Upper lobe of left lung (tissue), 6 donors: ENCODE data around the gene MEPCE. TPM values are rescaled to one million over a fixed set of nuclear protein-coding genes. Genes with fewer than 3 reads are reported as not detected.
A peak's percentile ranks its signal among the peaks of the same experiment; 100 is the strongest.

Experiments
- ATAC-seq, 2 donors: fragments of 200-7000 bp; cut with Tn5 transposase; one replicate each; pipeline ENCODE4 v1.9.1; 2022; ENCODE audit warnings: mild to moderate bottlenecking in 2 of 2, moderate library complexity in 2 of 2; ENCODE audit not compliant: low FRiP score in 2 of 2
- DNase-seq, 2 donors: peaks; one replicate each; pipeline ENCODE4 v3.0.0-alpha.2; 2019 to 2020
- H3K27ac ChIP-seq, 4 donors: fragments of 200-600 bp; sonication (generic); one replicate each; pipeline ENCODE4 v1.5.1; 2016 to 2019
- H3K27me3 ChIP-seq, 4 donors: fragments of 200-600 bp; sonication (generic); one replicate each; pipeline ENCODE4 v1.5.1; 2017 to 2019
- H3K36me3 ChIP-seq, 4 donors: fragments of 200-600 bp; sonication (generic); one replicate each; pipeline ENCODE4 v1.5.1; 2016 to 2019
- H3K4me1 ChIP-seq, 4 donors: fragments of 200-600 bp; sonication (generic); one replicate each; pipeline ENCODE4 v1.5.1; 2018 to 2019
- H3K4me3 ChIP-seq, 4 donors: fragments of 200-600 bp; sonication (generic); one replicate each; pipeline ENCODE4 v1.5.1; 2017 to 2019; ENCODE audit warnings: mild to moderate bottlenecking in 2 of 4, moderate library complexity in 1 of 4
- H3K9me3 ChIP-seq, 4 donors: fragments of 200-600 bp; sonication (generic); one replicate each; pipeline ENCODE4 v1.5.1; 2018 to 2019
- CTCF ChIP-seq, 6 experiments: fragments of 450-650 bp in 4 of 6; fragments of 200-600 bp in 2 of 6; sonication (generic) in 2 of 6; IDR thresholded peaks; one replicate each; pipeline ENCODE4 v1.5.1; 2016 to 2019; ENCODE audit warnings: antibody characterized with exemption in 6 of 6
- EP300 ChIP-seq, 4 donors: sonication (generic); formaldehyde crosslinking; IDR thresholded peaks; one replicate each; pipeline ENCODE4 v1.5.1; 2017; ENCODE audit warnings: antibody characterized with exemption in 4 of 4, control low read depth in 2 of 4
- POLR2A ChIP-seq, 4 donors: fragments of 450-650 bp; IDR thresholded peaks; one replicate each; pipeline ENCODE4 v1.5.1; 2016 to 2017; ENCODE audit warnings: antibody characterized with exemption in 4 of 4, mild to moderate bottlenecking in 2 of 4
- POLR2AphosphoS5 ChIP-seq, 2 donors: sonication (generic); formaldehyde crosslinking; IDR thresholded peaks; one replicate each; pipeline ENCODE4 v1.5.1; 2017; ENCODE audit warnings: antibody characterized with exemption in 2 of 2
- WGBS, 2 donors: methylation state at CpG; one replicate each; pipeline ENCODE4 v1.1.5; 2017 to 2018; 5-methylcytosine and 5-hydroxymethylcytosine counted together
- total RNA-seq, 6 donors: library from RNA; depleted of rRNA in 4 of 6; stranded (reverse); fragments of >200 nt in 4 of 6; gene quantifications; one replicate each; pipeline versions ENCODE4 v1.1.0 to v1.2.1, GENCODE V29; 2016 to 2021
- donor health status: DM: no; HTN: no; CAD: no; lungs with moderate emphysema.
- donor health status: DM: no; HTN: yes; CAD: no; lungs with severe emphysema.

Gene MEPCE
- total RNA-seq, 6 donors from 2014 or later, result 19.3 to 45.4 (median 37.9) TPM

DNA sequence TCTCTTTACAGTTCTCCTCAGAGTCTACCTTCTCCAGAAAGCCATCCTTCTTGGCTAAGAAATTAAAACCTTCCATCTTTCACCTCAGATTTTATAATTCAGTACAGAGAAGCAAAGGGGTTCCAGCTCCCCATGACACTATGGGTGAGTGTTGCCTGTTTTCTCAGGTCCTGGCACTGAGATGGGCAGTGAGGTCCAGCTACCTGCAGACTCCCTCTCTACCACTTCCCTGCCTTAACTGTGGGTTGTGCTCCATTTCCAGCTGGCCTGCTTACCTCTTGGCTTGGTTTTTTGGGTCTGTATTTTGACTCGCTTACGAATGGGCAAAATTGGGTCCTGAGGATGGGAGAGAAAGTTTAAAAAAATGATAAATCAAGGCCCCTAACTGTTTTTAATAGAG lies 27.4 kb upstream of the MEPCE start:
- no peak overlapping the region for H3K27ac ChIP-seq
- no peak for ATAC-seq
- 95 to 100% methylated on average over 2 of the region's 2 CpGs for WGBS, 2 donors
- H3K27me3 ChIP-seq, result no peaks in the 10 kb centered on the region
- H3K9me3 ChIP-seq, result no peaks in the 10 kb centered on the region
- DNase-seq, result no peak
- no peaks in the 10 kb centered on the region for H3K36me3 ChIP-seq
- peaks cover 0 to 10% (median 5%) of the 10 kb centered on the region in 4 donors for H3K4me1 ChIP-seq
- TF ChIP-seq CTCF (IDR thresholded peaks at IDR 0.05) (no peak), POLR2A (IDR thresholded peaks at IDR 0.05) (no peak), POLR2AphosphoS5 (IDR thresholded peaks at IDR 0.05) (no peak), EP300 (IDR thresholded peaks at IDR 0.05) (no peak)
- no peak overlapping the region for H3K4me3 ChIP-seq

DNA sequence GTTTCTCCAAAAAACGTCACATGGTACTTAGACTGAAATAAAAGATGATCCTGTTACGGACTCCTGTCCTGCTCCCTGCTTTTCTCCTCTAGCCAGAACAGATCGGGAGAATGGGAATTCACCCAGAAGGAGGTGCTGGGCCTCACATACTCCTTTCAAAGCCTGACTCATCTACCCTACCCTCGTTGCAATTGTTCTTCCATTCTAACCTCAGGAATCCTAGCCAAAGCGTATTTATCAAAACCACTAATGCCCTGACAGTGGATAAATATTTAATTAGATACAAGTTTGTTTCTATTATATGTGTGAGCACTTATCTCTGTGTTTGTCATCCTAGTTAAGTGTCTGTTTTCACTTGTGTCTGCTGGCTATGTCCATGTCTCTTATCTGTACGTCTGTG lies 22.9 kb upstream of the MEPCE start:
- H3K27ac ChIP-seq, result no peak overlapping the region
- no peaks in the 10 kb centered on the region for H3K9me3 ChIP-seq
- H3K27me3 ChIP-seq, result no peaks in the 10 kb centered on the region
- no peak for ATAC-seq
- DNase-seq, result no peak
- peaks cover 0 to 4% (median 0%) of the 10 kb centered on the region in 4 donors for H3K4me1 ChIP-seq
- H3K4me3 ChIP-seq, result no peak overlapping the region
- TF ChIP-seq POLR2AphosphoS5 (IDR thresholded peaks at IDR 0.05) (no peak), CTCF (IDR thresholded peaks at IDR 0.05) (no peak), EP300 (IDR thresholded peaks at IDR 0.05) (no peak), POLR2A (IDR thresholded peaks at IDR 0.05) (no peak)
- 68 to 71% methylated on average over 6 of the region's 6 CpGs for WGBS, 2 donors
- H3K36me3 ChIP-seq, result no peaks in the 10 kb centered on the region

DNA sequence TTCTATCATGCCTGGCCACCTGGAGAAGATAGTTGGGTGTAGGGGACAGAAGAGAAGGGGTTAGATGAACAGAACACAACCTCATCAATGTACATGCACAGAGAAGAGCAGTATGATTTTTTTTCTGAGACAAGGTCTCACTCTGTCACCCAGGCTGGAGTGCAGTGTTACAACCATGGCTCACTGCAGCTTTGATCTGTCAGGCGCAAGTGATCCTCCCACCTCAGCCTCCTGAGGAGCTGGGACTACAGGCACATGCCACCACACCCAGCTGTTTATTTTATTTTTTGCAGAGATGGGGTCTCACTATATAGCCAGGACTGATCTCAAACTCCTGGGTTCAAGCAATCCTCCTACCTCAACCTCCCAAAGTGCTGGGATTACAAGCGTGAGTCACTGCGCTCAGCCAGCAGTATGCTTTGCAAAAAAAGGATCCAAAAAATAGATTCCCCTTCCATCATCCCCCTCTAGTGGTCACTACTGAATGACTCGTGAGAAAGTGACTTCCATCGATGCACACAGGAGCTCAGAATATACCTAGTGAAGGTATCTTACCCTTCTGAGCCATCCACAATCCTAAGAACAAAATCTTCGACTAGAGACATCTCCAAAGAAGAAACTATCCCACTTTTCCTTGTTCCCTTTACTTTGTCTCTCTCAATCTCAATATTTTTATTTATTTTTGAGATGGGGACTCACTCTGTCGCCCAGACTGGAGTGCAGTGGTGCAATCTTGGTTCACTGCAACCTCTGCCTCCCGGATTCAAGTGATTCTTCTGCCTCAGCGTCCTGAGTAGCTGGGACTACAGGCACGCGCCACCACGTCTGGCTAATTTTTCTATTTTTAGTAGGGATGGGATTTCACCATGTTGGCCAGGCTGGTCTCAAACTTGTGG lies 22.1 kb upstream of the MEPCE start:
- whole genome bisulfite sequencing, 2 donors, result 56 to 60% methylated on average over 12 of the region's 12 CpGs
- DNase-seq, result no peak

DNA sequence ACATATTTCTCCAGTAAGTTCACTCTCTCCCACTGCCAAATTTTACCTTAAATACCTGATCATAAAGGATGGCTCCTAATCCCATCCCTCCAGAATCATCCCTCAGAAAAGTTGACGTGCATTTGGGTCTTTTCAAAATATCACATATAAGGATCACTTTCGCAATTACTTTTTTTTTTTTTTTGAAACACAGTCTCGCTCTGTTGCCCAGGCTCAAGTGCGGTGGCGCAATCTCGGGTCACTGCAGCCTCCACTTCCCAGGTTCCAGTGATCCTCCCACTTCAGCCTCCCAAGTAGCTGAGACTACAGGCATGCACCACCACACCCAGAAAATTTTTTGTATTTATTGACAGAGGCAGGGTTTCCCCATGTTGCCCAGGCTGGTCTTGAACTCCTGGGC lies 18.5 kb upstream of the MEPCE start:
- no peak for TF ChIP-seq EP300 (IDR thresholded peaks at IDR 0.05)
- TF ChIP-seq POLR2AphosphoS5 (IDR thresholded peaks at IDR 0.05), result no peak
- no peak for TF ChIP-seq POLR2A (IDR thresholded peaks at IDR 0.05)
- TF ChIP-seq CTCF (IDR thresholded peaks at IDR 0.05), result no peak
- no peaks in the 10 kb centered on the region for H3K36me3 ChIP-seq
- ATAC-seq (no peak), DNase-seq (no peak)
- H3K4me3 ChIP-seq, result no peak overlapping the region
- 88% methylated on average over 6 of the region's 6 CpGs for whole genome bisulfite sequencing, 2 donors
- no peak overlapping the region for H3K27ac ChIP-seq
- H3K4me1 ChIP-seq, result peaks cover 0 to 4% (median 0%) of the 10 kb centered on the region in 4 donors
- H3K9me3 ChIP-seq, result no peaks in the 10 kb centered on the region
- no peaks in the 10 kb centered on the region for H3K27me3 ChIP-seq

More for the DNA sequence above, 22.1 kb upstream of the MEPCE start:
- no peak overlapping the region for H3K27ac ChIP-seq
- H3K9me3 ChIP-seq, result no peaks in the 10 kb centered on the region
- H3K4me1 ChIP-seq, result peaks cover 0 to 4% (median 0%) of the 10 kb centered on the region in 4 donors
- no peaks in the 10 kb centered on the region for H3K36me3 ChIP-seq
- no peaks in the 10 kb centered on the region for H3K27me3 ChIP-seq
- TF ChIP-seq CTCF (IDR thresholded peaks at IDR 0.05) (peak; percentile 27 to 58 (median 48)), POLR2AphosphoS5 (IDR thresholded peaks at IDR 0.05) (no peak)
- no peak overlapping the region for H3K4me3 ChIP-seq
- peak; percentile 76 to 85 for ATAC-seq

DNA sequence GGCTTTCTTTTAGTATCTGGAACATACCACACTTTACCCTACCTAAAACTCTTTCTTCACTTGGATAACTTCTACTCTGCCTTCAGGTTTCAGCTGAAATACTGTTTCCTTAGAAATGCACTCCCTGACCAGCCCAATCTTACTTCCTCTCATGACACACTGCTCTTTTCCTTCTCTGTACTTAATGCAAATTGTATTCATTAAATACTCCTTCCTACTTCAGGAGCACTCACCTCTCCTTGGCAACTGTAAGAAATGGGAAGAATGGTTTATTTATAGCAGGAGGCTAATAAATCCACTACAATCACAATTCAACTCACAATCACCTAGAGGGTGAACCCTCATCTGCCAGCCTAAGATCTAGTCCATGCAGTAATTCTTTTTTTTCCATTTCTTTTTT lies 16.3 kb upstream of the MEPCE start:
- Histone ChIP-seq H3K36me3 (no peaks in the 10 kb centered on the region), H3K27me3 (no peaks in the 10 kb centered on the region), H3K9me3 (no peaks in the 10 kb centered on the region), H3K4me1 (no peaks in the 10 kb centered on the region), H3K4me3 (no peak overlapping the region), H3K27ac (no peak overlapping the region)
- DNase-seq (no peak), ATAC-seq (no peak)
- TF ChIP-seq POLR2A (IDR thresholded peaks at IDR 0.05) (no peak), EP300 (IDR thresholded peaks at IDR 0.05) (no peak), POLR2AphosphoS5 (IDR thresholded peaks at IDR 0.05) (no peak), CTCF (IDR thresholded peaks at IDR 0.05) (no peak)
